GM19240 (cell line): ENCODE data around the gene ABCC6.
"Not testable (repeated sequence)": the region's sequence is repeated elsewhere in the genome, so short reads cannot be mapped to it uniquely, and the experiment has no call there.

ENCODE experiments used
- DNase-seq: peaks from one replicate; pipeline ENCODE4 v3.0.0; 2011; ENCODE audit warnings: low spot score; ENCODE audit not compliant: insufficient read length

ABCC6 gene

DNA sequence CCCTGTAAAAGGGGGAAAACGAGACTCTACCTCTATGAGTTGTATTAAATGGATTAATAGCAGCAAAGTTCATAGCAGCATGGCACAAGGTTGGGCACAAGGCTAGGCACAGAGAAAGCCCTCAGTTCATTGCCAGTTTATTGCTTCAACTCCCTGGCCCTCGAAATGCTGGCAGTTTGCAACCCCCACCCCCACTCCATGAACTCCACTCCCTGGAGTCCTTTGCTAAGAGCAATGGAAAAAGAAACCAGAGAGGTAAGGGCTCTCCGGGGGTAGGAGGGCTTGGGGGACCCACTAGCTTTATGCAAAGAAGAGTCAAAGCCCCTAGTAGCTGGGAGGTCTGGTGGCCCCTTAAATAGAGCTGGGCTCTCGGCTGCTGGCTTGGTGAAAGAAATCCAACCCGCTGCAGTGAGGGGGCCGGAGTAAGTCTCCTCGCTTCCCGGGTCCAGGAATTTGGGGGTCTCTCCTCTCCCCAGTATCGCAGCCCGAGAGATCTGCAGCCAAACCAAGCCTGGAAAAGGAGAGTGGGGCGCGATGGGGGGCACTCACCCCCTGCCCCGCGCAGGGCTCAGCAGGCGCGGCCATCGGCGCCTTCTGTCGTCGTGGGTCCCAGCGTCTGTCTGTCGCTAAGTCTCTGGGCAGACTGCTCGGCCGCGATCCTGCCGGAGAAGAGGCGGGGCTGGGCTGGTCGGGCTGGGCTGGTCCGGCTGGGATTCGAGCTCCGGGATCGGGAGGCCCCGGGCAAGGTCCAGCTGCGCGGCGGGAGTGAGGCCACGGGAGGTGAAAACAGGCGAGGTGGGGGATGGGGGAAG lies at the start of gene ABCC6:
Gene ABCC6 (minus strand): TSS at position 645 of the 812 bp plus-strand sequence. CDS start 60 bp downstream, at position 585.
- DNase-seq = not testable (repeated sequence)

DNA sequence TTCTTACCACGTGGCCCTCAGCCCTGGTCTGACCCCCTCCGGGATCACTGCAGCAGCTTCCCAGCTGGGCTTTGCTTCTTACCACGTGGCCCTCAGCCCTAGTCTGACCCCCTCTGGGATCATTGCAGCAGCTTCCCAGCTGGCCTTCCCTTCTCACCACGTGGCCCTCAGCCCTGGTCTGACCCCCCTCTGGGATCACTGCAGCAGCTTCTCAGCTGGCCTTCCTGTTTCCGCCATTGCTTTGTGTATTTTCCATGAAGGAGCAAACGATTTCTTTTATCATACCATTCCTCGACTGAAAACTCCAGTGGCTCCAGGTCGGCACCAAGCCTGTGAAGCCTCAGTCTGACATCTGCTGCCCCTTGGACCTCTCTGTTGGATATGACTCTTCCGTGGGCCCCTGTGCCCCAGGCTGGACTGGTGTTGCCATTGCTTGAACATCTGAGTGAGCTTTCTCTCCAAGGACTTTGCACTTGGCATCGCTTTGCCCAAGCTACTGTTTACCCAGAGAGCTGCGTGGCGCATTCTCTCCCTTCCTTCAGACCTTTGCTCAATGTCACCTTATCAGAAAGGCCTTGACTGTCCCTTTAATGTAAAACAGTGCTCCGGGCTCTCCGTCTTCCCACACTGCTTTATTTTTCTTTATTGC lies 49.4 kb upstream of the ABCC6 start:
- DNase-seq = not testable (repeated sequence)

DNA sequence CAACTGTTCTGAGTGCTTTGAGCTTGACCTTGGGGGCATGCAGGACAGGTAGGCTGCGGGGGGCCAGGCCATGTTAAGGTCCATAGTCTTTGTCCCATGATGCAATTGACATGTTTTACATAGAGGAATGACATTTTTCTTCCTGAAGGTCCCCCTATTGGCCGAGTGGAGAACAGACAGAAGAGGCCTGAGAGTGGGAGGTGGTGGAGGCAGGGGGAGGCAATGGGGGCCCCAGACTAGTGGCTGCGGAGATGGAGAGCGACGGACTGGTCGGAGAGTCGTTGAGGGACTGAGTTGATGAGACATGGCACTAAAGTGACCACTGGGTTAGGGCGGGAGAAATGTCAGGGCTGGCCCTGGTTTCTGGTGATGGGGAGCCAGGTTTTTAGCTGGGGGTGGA lies 48.4 kb upstream of the ABCC6 start:
- not testable (repeated sequence) for DNase-seq

DNA sequence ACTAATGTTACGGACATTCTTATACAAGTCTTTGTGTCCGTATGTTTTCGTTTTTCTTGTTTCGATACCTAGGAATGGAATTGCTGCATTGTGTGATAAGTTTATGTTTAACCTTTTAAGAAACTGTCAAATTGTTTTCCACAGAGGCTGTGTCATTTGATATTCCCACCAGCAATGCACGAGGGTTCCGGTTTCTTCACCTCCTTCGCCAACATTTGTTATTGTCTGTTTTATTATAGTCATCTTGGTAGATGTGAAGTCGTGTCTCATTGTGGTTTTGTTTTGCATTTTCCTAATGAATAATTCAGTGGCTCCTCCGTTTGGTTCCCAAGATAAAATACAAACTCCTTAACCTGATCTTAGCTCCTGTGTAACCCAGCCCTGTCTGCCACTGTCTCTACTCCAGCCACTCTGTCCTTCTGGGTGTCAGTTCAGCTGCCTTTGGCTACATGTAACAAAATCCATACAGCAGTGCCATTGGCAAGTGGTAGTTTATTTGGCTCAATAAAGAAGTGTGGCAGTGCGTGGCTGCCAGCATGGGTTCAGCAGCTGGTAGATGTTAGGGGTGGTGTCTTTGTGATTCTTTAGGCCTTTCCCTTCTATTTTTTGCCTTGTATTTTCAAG lies 45.0 kb upstream of the ABCC6 start:
- DNase-seq = not testable (repeated sequence)

DNA sequence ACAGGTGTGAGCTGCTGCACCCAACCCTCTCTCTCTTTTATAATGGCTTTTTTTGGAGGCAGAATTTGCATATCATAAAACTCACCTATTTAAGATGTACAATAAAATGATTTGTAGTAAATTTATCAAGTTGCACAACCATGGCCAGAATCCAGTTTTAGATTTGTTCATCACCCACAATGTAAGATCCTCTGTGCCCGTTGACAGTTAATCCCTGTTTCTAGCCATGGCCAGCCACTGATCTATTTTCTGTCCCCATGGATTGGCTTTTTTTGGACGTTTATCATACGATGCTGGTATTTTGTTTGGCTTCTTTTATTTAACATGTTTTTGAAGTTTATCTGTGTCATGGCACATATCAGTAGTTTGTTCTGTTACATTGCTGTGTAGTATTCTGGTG lies 44.4 kb upstream of the ABCC6 start:
- not testable (repeated sequence) for DNase-seq

DNA sequence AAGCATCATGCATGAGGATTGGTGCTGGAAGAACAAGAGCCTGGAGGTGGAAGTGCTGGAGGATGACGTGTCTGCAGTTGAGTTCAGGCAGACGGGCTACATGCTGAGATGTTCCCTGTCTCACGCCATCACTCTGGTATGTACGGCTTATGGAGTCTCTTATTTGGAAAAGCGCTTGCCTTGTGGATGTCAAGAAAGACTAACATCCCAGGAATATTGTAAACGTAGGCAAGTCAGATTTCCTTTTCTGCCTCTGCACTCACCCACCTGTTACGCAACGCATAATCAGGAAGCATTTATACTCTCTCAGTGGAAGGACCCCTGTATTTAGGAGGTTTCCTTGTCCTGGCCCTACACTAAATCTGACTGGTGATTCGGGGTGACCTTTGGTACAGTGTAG lies 41.8 kb upstream of the ABCC6 start:
- DNase-seq = not testable (repeated sequence)

DNA sequence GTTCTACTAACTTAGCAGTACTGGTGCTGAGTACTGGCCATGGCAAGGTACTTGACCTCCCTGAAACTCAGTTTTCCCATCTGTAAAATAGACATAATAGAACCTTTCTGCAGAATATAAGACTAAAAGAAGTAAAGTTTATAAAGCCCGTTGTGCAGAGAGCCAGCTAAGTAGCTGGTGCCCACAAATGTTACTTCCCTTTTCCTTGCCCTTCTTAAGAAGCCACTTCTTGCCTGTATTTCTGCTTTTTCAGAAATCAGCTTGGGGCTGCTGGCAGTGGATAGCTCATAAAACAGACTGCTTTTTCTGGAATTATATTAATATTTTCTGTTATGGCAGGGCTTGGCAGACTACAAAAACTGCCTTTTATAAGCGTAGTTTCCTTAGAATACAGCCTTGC lies 40.7 kb upstream of the ABCC6 start:
- DNase-seq = not testable (repeated sequence)

DNA sequence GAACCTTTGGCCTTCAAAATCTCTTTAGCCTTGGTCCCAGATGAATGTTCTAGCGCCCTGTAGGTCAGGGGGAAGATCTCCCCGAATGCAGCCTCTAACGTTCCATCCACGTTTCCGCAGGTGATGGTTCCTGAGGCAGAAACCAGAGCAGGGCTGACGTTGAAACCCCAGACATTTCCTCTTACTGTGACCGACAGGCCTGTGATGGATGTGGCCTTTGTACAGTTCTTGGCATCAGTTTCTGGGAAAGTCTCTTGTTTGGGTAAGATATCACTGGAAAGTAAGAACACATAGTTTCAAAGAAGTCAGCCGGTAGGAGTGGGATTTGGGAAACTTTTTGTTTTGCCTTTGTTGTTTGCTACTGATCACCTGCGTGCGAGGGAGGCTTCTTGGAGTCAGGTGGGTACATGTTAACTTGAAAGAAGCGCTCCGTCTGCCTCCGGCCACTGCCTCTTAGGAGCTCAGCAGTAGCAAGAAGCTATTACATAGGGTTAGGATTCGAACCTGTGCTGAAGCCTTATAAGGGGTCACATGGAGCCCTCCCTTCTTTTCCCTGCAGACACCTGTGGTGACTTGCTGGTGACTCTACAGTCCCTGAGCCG lies 39.8 kb upstream of the ABCC6 start:
- DNase-seq = not testable (repeated sequence)

DNA sequence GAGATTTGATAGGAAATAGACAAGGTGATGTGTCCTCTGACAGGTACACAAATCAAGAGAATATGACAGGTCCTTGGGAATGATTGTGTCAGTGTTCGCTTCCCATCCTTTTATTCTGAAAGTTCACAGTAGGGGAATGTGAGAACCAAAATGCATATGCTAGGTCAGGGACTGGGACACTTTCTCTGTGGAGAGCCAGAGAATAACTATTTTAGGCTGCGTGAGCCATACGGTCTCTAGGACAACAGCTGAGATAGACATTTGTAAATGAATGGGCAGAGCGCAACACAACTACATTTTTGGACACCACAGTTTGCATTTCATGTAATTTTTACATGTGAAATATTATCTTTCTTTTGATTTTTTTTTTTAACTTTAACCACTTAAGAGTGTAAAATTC lies 36.7 kb upstream of the ABCC6 start:
- not testable (repeated sequence) for DNase-seq

DNA sequence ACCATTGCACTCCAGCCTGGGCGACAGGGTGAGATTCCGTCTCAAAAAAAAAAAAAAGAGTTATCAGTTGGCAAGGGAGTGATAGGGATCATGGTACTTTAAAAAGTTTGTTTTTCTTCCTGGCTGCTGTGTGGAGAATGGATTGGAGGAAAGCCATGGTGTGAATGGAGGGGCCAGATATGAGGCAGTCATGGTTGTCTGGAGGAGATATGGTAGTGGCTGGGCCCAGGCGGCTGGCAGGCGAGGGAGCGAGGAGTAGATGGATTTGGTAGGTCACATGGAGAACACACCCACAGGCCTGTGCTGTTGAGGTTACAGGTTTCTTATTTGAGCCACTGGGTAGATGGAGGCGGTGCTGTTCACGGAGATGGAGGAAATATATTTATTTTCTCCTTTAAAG lies 35.5 kb upstream of the ABCC6 start:
- DNase-seq = not testable (repeated sequence)

DNA sequence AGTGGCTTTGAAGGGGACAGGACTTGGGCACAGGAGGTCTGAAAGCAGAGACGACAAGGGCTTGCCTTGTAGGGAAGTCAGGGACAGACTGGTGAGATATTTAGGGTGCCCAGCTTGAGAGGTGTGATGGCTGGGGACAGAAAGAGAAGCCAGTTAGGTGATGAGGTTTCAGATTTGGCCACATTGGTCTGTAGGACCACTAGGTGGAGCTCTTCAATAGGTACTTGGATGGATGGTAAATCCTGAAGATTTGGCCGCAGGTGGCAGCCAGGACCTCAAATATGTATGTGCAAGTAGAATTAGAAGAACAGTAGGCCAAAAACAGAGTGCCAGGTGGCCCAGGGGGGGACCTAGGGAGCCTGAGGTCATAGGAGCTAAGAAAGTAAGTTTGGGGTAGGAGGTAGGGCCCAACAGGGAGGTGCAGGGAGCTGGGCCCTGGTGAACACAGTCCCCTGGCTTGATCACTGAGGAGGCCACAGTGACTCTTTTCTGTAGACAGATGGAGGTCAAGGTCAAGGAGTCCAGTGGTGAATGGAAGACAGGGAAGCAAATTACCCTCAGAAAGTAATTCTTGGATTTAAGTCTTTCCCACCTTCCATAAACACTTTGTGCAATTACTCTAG lies 34.1 kb upstream of the ABCC6 start:
- not testable (repeated sequence) for DNase-seq

DNA sequence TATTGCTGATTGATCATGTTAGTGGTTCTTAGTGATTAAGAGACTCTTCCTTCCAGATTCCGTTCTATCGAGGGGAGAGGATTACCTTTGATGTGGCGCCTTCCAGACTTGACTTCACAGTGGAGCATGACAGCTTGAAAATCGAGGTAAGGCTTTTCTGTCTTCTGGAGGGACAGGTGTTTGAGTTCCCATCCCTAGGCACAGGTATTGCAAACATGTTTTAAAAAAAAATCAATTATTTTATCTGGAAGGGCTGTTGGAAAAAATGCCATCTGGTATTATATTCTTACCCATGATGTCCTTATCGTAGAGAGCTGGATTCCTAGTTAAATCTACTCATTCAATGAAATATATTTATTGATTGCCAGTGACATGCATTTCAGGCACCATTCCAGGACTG lies 29.1 kb upstream of the ABCC6 start:
- DNase-seq = not testable (repeated sequence)

DNA sequence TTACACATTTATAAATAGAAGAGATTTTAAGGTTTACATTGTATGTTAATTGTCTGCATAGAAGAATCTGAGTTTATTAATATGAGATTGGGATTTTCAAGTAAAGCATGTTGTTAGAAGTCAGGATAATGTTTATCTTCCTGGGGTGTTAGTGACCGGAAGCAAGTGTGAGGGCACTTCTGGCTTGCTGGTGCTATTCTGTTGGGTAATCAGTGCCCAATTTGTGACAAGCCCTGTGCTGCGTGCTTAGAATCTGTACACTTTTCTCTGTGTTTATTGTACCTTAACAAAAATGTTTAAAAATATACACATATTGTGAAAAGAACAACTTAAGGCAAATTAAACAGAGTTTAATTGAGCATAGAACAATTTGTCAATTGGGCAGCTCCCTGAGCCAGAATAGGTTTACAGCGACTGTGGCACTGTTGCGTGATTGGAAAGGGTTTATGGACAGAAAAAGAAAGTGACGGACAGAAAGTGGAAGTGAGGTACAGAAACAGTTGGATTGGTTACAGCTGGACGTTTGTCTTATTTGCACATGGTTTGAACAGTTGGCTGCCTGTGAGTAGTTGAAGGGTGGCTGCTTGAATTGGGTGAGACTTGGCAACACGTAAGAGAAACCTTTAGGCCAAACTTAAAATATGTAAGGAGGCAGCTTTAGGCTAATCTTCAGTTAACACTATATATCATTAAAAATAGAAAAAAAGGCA lies 26.5 kb upstream of the ABCC6 start:
- not testable (repeated sequence) for DNase-seq

DNA sequence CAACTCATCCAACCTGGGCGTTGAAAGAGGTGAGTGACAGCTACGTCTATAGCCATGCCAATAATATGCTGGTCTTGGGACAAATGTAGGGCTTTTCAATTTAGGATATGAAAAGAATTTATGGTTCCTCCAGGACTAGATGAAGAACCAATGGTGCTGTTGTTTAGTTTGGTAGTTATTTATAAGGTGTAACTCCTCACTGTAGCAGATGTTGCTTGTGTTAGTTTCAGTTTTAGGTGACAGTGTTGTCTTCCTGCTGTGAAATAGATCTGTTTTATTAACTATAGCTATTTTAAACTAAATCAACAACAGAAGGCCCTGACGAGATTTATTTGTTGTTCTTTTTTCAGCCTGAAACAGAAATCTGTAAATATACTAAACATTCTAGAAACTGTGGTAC lies 24.1 kb upstream of the ABCC6 start:
- DNase-seq = not testable (repeated sequence)

DNA sequence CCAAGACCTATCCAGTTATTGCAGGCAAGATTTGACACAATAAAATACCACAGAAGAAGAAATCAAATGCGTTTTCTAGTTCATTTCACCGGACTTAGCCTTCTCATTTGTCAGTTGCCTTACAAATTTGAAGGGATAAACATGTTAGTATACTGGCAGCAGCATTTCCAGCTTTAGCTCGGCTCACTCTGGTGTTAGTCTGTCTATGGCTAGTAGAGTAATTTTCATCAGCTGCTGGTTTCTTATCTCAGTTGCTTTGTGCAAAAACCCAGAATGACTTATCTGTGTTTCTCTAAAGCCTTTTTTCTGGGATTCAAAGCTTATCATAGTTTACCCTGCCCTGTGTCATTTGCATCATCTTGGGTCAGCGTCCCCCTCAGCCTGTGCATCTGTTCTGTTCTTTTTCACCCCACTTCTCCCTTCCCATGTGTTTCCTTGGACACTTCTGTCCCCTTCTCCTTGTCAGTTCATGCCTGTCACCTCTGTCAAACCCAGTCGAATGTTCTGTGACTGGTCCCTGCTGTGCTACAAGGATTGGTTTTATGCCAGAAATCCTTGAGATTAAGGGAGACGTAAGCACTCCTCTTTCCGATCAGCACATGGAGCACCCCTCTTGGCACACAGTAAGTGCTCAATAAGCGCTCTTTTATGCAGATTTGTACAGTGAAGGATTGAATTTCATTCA lies 23.4 kb upstream of the ABCC6 start:
- not testable (repeated sequence) for DNase-seq

DNA sequence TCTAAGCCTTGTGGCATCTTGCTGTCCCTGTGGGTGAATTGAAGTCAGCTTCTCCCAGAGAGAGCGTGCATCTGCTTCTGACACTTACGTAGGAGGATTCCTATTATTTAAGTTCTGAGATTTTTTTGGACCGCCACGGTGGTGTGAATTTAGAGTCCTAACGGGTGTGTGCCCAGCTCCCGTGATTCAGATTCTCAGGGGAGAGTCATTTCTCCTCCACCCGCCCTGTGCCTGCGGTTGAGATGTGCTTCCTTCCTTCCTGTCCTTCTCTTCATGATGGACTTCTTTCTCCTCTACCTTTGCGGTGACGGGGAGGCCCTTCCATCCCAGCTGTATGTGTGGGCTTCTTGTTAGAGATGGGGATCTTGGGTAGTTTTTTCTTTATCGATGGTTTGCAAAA lies 20.6 kb upstream of the ABCC6 start:
- DNase-seq = not testable (repeated sequence)

DNA sequence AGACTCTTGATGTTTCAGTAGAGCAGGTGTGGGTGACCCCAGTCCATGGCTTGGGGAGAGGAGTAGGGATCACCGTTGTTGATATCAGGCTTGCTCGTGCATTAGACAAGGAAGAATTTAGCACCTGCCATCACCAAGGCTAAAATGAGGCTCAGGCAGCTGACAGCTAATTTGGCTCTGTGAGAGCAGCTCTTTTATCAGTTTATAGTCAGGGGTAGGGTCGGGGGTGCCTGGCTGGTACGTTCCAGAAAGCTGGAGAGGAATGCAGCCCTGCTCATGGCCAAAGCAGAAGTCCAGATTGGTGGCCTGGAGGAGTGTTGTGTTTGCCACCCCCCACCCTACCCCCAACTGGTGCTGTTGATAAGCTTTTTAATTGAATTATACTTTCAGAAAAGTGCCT lies 17.4 kb upstream of the ABCC6 start:
- DNase-seq = not testable (repeated sequence)

DNA sequence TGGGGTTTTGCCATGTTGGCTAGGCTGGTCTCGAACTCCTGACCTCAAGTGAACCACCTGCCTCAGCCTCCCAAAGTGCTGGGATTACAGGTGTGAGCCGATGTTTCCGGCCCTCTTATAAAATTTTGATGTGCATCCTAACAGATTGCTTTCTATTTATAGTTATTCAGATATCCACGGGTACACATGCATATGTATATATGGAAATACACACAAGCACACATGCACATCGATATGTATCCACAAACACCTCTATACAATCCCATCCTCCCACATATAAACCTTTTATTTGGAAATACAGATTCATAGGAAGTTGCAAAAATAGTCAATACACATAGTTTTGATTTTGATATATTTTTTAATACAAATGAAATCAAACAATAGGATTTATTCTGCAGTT lies 14.4 kb upstream of the ABCC6 start:
- DNase-seq = not testable (repeated sequence)

DNA sequence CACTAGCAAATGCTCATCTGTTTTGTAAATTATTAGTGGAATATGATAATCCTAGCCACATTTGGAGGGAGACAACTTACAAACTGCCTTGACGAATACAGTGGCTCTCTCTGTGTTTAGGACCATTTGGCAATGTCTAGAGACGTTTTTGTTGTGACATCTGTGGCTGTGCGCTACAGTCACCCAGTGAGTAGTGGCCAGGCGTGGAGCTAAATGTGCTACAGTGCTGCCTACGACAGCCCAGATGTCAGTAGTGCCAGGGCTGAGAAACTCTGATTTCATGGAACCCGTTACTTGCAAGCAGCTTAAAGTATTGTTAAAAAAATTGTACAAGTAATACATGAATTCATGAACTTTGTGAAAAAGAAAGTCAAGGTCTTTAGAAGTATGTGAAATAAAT lies 13.8 kb upstream of the ABCC6 start:
- not testable (repeated sequence) for DNase-seq

DNA sequence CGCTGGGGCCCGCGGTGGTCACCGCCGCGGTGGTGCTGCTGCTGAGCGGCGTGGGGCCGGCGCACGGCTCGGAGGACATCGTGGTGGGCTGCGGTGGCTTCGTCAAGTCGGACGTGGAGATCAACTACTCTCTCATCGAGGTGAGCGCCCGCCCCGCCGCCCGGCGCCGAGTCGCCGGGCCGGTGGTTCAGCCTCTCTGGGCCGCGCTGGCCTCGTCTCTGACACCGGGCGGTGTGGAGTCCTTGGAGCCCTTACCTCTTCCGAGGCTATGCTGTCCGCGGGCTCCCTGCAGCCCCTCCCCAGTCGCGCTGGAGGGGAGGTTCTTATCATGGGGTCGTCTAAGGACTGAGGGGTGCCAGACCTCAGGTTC lies 9.4 kb upstream of the ABCC6 start:
- DNase-seq = not testable (repeated sequence)
